H1 (cell line): Measurements from ENCODE around the gene FBXW8. TPM values are rescaled to one million over a fixed set of nuclear protein-coding genes. Genes with fewer than 3 reads are reported as not detected.

ENCODE experiments used
- CTCF ChIA-PET: fragments of 300-600 bp; sonication (Branson Sonifier 250); formaldehyde crosslinking; loops from one replicate; lab custom pipeline; 2021; ENCODE audit not compliant: partially characterized antibody; lab: Charles Lee
- POLR2A ChIA-PET: fragments of 300-600 bp; sonication (Branson Sonifier 250); formaldehyde crosslinking; loops from one replicate; lab custom pipeline; 2021; ENCODE audit warnings: inconsistent platforms; ENCODE audit not compliant: partially characterized antibody; lab: Charles Lee
- DNase-seq, 2 experiments: peaks; one replicate each; pipeline versions ENCODE4 v3.0.0 to v3.0.0-alpha.2; 2010 to 2022; ENCODE audit warnings: low spot score in 2 of 2, low read depth in 1 of 2, mixed read lengths in 1 of 2
- FAIRE-seq: peaks from 2 replicates; lab custom pipeline; 2011; peaks lifted over from hg19 to GRCh38; lab: Jason Lieb, UNC
- H2AFZ ChIP-seq: 2 replicates; pipeline ENCODE4 v1.8.1; 2012; ENCODE audit warnings: low read length, inconsistent platforms
- H2AK5ac ChIP-seq: 2 replicates; pipeline ENCODE4 v1.6.1; 2013; ENCODE audit warnings: low read depth, low read length
- H2BK120ac ChIP-seq: replicated peaks from 2 replicates; pipeline ENCODE3; 2013; ENCODE audit warnings: low read depth, low read length, inconsistent platforms
- H2BK12ac ChIP-seq: 2 replicates; pipeline ENCODE4 v1.6.1; 2013; ENCODE audit warnings: low read depth, low read length
- H2BK15ac ChIP-seq: 2 replicates; pipeline ENCODE4 v1.6.1; 2013; ENCODE audit warnings: low read length
- H2BK20ac ChIP-seq: 2 replicates; pipeline ENCODE4 v1.6.1; 2013; ENCODE audit warnings: low read length
- H2BK5ac ChIP-seq: 2 replicates; pipeline ENCODE4 v1.6.1; 2013; ENCODE audit warnings: low read depth, low read length
- H3K14ac ChIP-seq: 2 replicates; pipeline ENCODE4 v1.6.1; 2013; ENCODE audit warnings: inconsistent platforms; ENCODE audit not compliant: insufficient read length
- H3K18ac ChIP-seq: 2 replicates; pipeline ENCODE4 v1.6.1; 2013; ENCODE audit warnings: low read length; ENCODE audit errors: extremely low read depth
- H3K23ac ChIP-seq: 2 replicates; pipeline ENCODE4 v1.6.1; 2013; ENCODE audit warnings: inconsistent platforms; ENCODE audit not compliant: insufficient read length
- H3K23me2 ChIP-seq: 2 replicates; pipeline ENCODE4 v1.6.1; 2013; ENCODE audit warnings: low read depth, low read length
- H3K27ac ChIP-seq: 2 replicates; pipeline ENCODE4 v1.6.1; 2011; ENCODE audit warnings: low read depth, low read length, inconsistent platforms
- H3K27me3 ChIP-seq, 4 experiments: replicated peaks in 1 of 4; 1 replicate in 1 of 4; 2 replicates in 3 of 4; pipeline versions ENCODE4 v1.6.1 to v1.8.1; 2011 to 2013; ENCODE audit warnings: low read length in 3 of 4, mild to moderate bottlenecking in 3 of 4, inconsistent platforms in 2 of 4, mixed read lengths in 2 of 4, moderate library complexity in 1 of 4; ENCODE audit not compliant: control insufficient read depth in 3 of 4, insufficient read depth in 3 of 4; ENCODE audit errors: extremely low read depth in 1 of 4
- H3K36me3 ChIP-seq, 4 experiments: 2 replicates each; pipeline versions ENCODE4 v1.6.1 to v1.8.1; 2011 to 2013; ENCODE audit warnings: mild to moderate bottlenecking in 4 of 4, low read length in 3 of 4, moderate library complexity in 2 of 4, control low read depth in 1 of 4, inconsistent platforms in 1 of 4; ENCODE audit not compliant: insufficient read depth in 4 of 4, control insufficient read depth in 2 of 4
- H3K4ac ChIP-seq: replicated peaks from 2 replicates; pipeline ENCODE3; 2013; ENCODE audit warnings: low read length, low read depth, mixed read lengths, inconsistent platforms; ENCODE audit not compliant: insufficient read length
- H3K4me1 ChIP-seq, 4 experiments: replicated peaks in 1 of 4; 1 replicate in 1 of 4; 2 replicates in 3 of 4; pipeline versions ENCODE4 v1.6.1 to v1.8.1; 2011 to 2013; ENCODE audit warnings: low read length in 3 of 4, inconsistent platforms in 2 of 4, mixed read lengths in 1 of 4; ENCODE audit not compliant: insufficient read depth in 4 of 4, control insufficient read depth in 3 of 4
- H3K4me2 ChIP-seq, 2 experiments: 2 replicates each; pipeline versions ENCODE4 v1.6.1 to v1.8.1; 2011 to 2013; ENCODE audit warnings: low read depth in 2 of 2, low read length in 2 of 2, control low read depth in 1 of 2, inconsistent platforms in 1 of 2, mild to moderate bottlenecking in 1 of 2; ENCODE audit not compliant: insufficient read depth in 1 of 2
- H3K4me3 ChIP-seq, 4 experiments: fragments of 200-600, 300-600 bp in 1 of 4; sonication (generic), shearing (Covaris generic), sonication (Bioruptor Twin) in 1 of 4; 2 replicates each; pipeline versions ENCODE4 v1.5.1 to v1.8.1; 2011 to 2016; ENCODE audit warnings: low read length in 4 of 4, low read depth in 3 of 4, control low read depth in 2 of 4, inconsistent platforms in 2 of 4, mild to moderate bottlenecking in 2 of 4, mixed read lengths in 1 of 4, moderate library complexity in 1 of 4; ENCODE audit not compliant: insufficient read depth in 2 of 4; ENCODE audit errors: extremely low read depth in 1 of 4
- H3K56ac ChIP-seq: replicated peaks from 2 replicates; pipeline ENCODE3; 2013; ENCODE audit warnings: low read depth, mild to moderate bottlenecking, mixed read lengths, low read length, inconsistent platforms; ENCODE audit not compliant: insufficient read length
- H3K79me1 ChIP-seq: 2 replicates; pipeline ENCODE4 v1.6.1; 2013; ENCODE audit warnings: low read depth, low read length, control low read depth
- H3K79me2 ChIP-seq, 2 experiments: 2 replicates each; pipeline versions ENCODE4 v1.6.1 to v1.8.1; 2012 to 2013; ENCODE audit warnings: low read length in 2 of 2, mild to moderate bottlenecking in 2 of 2, inconsistent platforms in 1 of 2; ENCODE audit not compliant: insufficient read depth in 2 of 2, control insufficient read depth in 1 of 2
- H3K9ac ChIP-seq, 4 experiments: replicated peaks in 1 of 4; 1 replicate in 1 of 4; 2 replicates in 3 of 4; pipeline versions ENCODE4 v1.6.1 to v1.8.1; 2011 to 2013; ENCODE audit warnings: low read depth in 3 of 4, low read length in 3 of 4, control low read depth in 2 of 4, mild to moderate bottlenecking in 2 of 4, moderate library complexity in 2 of 4, inconsistent platforms in 1 of 4; ENCODE audit errors: extremely low read depth in 1 of 4
- H3K9me3 ChIP-seq, 2 experiments: 2 replicates each; pipeline versions ENCODE4 v1.6.1 to v1.8.1; 2012 to 2013; ENCODE audit warnings: mild to moderate bottlenecking in 2 of 2, moderate library complexity in 2 of 2, control low read depth in 1 of 2, inconsistent platforms in 1 of 2, low read depth in 1 of 2, low read length in 1 of 2, mixed read lengths in 1 of 2; ENCODE audit not compliant: insufficient read depth in 2 of 2
- H4K20me1 ChIP-seq, 2 experiments: replicated peaks in 1 of 2; 2 replicates each; pipeline versions ENCODE3 to v1.8.1; 2011 to 2013; ENCODE audit warnings: inconsistent platforms in 2 of 2, low read length in 2 of 2, mild to moderate bottlenecking in 1 of 2; ENCODE audit not compliant: insufficient read depth in 2 of 2, control insufficient read depth in 1 of 2
- H4K5ac ChIP-seq: 2 replicates; pipeline ENCODE4 v1.6.1; 2013; ENCODE audit warnings: low read length, low read depth, mixed read lengths, inconsistent platforms; ENCODE audit not compliant: insufficient read length
- H4K8ac ChIP-seq: 2 replicates; pipeline ENCODE4 v1.8.0; 2013; ENCODE audit warnings: mild to moderate bottlenecking, moderate library complexity, low read length, inconsistent platforms; ENCODE audit not compliant: insufficient read depth; ENCODE audit errors: extremely low read depth
- H4K91ac ChIP-seq: replicated peaks from 2 replicates; pipeline ENCODE3; 2013; ENCODE audit warnings: low read length, mixed read lengths, inconsistent platforms; ENCODE audit not compliant: insufficient read length
- ATF2 ChIP-seq: IDR thresholded peaks from 2 replicates; pipeline ENCODE4 v1.6.1; 2012; ENCODE audit warnings: low read length, inconsistent platforms
- EZH2 ChIP-seq: fragments of 200-600 bp; sonication (generic); IDR thresholded peaks from 2 replicates; pipeline ENCODE4 v1.7.1; 2012; ENCODE audit warnings: low read depth, mild to moderate bottlenecking, moderate library complexity, low read length, inconsistent platforms; ENCODE audit not compliant: severe bottlenecking
- GTF2F1 ChIP-seq: IDR thresholded peaks from 2 replicates; pipeline ENCODE4 v1.6.1; 2012; ENCODE audit warnings: low read depth, low read length, improper control_type of control experiment, borderline replicate concordance
- JUND ChIP-seq: IDR thresholded peaks from 2 replicates; pipeline ENCODE4 v1.6.1; 2011; ENCODE audit warnings: mild to moderate bottlenecking, improper control_type of control experiment, low read length
- SAP30 ChIP-seq: fragments of 300-600 bp; sonication (generic); IDR thresholded peaks from 2 replicates; pipeline ENCODE4 v1.7.1; 2012; ENCODE audit warnings: low read length, moderate library complexity, mild to moderate bottlenecking, inconsistent platforms; ENCODE audit not compliant: insufficient read depth, insufficient replicate concordance
- SIN3A ChIP-seq, 2 experiments: IDR thresholded peaks in 1 of 2; conservative IDR thresholded peaks in 1 of 2; 2 replicates each; pipeline ENCODE4 v1.6.1; 2011 to 2012; ENCODE audit warnings: low read length in 2 of 2, improper control_type of control experiment in 1 of 2, low read depth in 1 of 2, mild to moderate bottlenecking in 1 of 2
- TCF12 ChIP-seq: IDR thresholded peaks from 2 replicates; pipeline ENCODE4 v1.6.1; 2011; ENCODE audit warnings: low read depth, mild to moderate bottlenecking, low read length
- USF2 ChIP-seq: IDR thresholded peaks from 2 replicates; pipeline ENCODE4 v1.6.1; 2011; ENCODE audit warnings: low read length, improper control_type of control experiment
- ZNF274 ChIP-seq: IDR thresholded peaks from 2 replicates; pipeline ENCODE4 v1.7.0; 2012; ENCODE audit warnings: low read length, borderline replicate concordance; ENCODE audit errors: extremely low read depth
- WGBS, 2 experiments: shearing (Covaris generic) in 1 of 2; methylation state at CpG; one replicate each; pipeline versions ENCODE4 v1.1.6 to v1.1.7; 2013 to 2015; ENCODE audit warnings: low lambda C conversion rate in 2 of 2, mixed read lengths in 2 of 2, inconsistent platforms in 1 of 2, low coverage in 1 of 2, missing lambda C conversion rate in 1 of 2; ENCODE audit not compliant: insufficient replicate concordance in 2 of 2, insufficient coverage in 1 of 2, insufficient read length in 1 of 2; ENCODE audit errors: extremely low coverage in 1 of 2, missing lambda C conversion rate in 1 of 2; 5-methylcytosine and 5-hydroxymethylcytosine counted together
- polyA plus RNA-seq, 7 experiments: library from polyadenylated mRNA; depleted of rRNA in 3 of 7; stranded (reverse) in 5 of 7; unstranded in 2 of 7; fragments of >200 nt in 5 of 7; fragments of 200-250 nt in 2 of 7; gene quantifications; 1 replicate in 5 of 7; 2 replicates in 1 of 7; 4 replicates in 1 of 7; pipeline versions ENCODE4 v1.2.1 to v1.2.3, GENCODE V29; 2011 to 2013; ENCODE audit warnings: missing spikeins in 2 of 7, mixed read lengths in 2 of 7
- total RNA-seq: library from RNA; stranded (reverse); fragmentation: NEBNext Ultra II Directional; extraction: Animal tissue kit (Norgen Biotek cat#: 25700); gene quantifications from 2 replicates; pipeline ENCODE4 v1.2.1, GENCODE V29; 2021

Gene FBXW8
- total and polyA plus RNA-seq, 2 of the 8 experiments (the other 6 are each of a cell fraction or from before 2014, with no cell fraction given), result 15.8 to 16.0 TPM

GRCh38 chr12:116955382-116956021 is 44.8 kb downstream of the FBXW8 start:
- H2BK20ac ChIP-seq, result no peak overlapping the region
- H3K79me2 ChIP-seq, result no peaks in the 10 kb centered on the region
- no peaks in the 10 kb centered on the region for H3K9me3 ChIP-seq
- H2BK12ac ChIP-seq, result no peak overlapping the region
- H2BK15ac ChIP-seq, result no peak overlapping the region
- H3K23me2 ChIP-seq, result no peaks in the 10 kb centered on the region
- no peak overlapping the region for H2AK5ac ChIP-seq
- no peak overlapping the region for H3K18ac ChIP-seq
- no peaks in the 10 kb centered on the region for H3K79me1 ChIP-seq
- H4K20me1 ChIP-seq, result no peaks in the 10 kb centered on the region
- no peak overlapping the region for H4K8ac ChIP-seq
- H4K5ac ChIP-seq, result no peak overlapping the region
- no peak overlapping the region for H3K27ac ChIP-seq
- H3K4me1 ChIP-seq, result peaks cover 0 to 3% (median 0%) of the 10 kb centered on the region in 4 experiments; a peak in 1 of 7 replicates
- no peak overlapping the region for H4K91ac ChIP-seq
- ChIA-PET CTCF (interaction anchor here (0.7 to 1.3 kb wide), 2 partner anchors 10 to 19 kb away, joined by 3 to 4 read pairs; no protein-coding TSS in a partner anchor), POLR2A (interaction anchor here (1.4 kb wide), 1 partner anchor 19 kb away, joined by 3 read pairs; no protein-coding TSS in a partner anchor)
- 84% methylated on average over 4 of the region's 4 CpGs; no CpG with 5 or more reads in 1 of the 2 experiments for WGBS, 2 experiments
- no peaks in the 10 kb centered on the region for H3K27me3 ChIP-seq
- no peak overlapping the region for H3K9ac ChIP-seq
- H2AFZ ChIP-seq, result no peak overlapping the region
- H3K4me3 ChIP-seq, result no peak overlapping the region
- no peak overlapping the region for H3K56ac ChIP-seq
- DNase-seq (no peak), FAIRE-seq (no peak)
- no peak overlapping the region for H2BK5ac ChIP-seq
- no peak overlapping the region for H3K4me2 ChIP-seq
- H3K14ac ChIP-seq, result no peak overlapping the region
- no peak overlapping the region for H3K4ac ChIP-seq
- H3K23ac ChIP-seq, result no peak overlapping the region
- H3K36me3 ChIP-seq, result no peaks in the 10 kb centered on the region; a peak in 1 of 8 replicates
- no peak overlapping the region for H2BK120ac ChIP-seq
- TF ChIP-seq SIN3A (conservative IDR thresholded peaks at IDR 0.05 in 1 of 2, IDR thresholded peaks at IDR 0.05 in 1 of 2; ENCODE audit: low read depth in 1 of 2, low read length in 2 of 2) (no peak), ATF2 (peak; percentile 59; the same call in 1 of the 2 replicates), SAP30 (no peak), TCF12 (no peak), EZH2 (no peak), GTF2F1 (no peak), ZNF274 (no peak), USF2 (no peak), JUND (no peak; the same call in 1 of the 2 replicates)
